ENCODE data around the gene TMBIM4. TPM values are rescaled to one million over a fixed set of nuclear protein-coding genes. Genes with fewer than 3 reads are reported as not detected.
"Not testable (repeated sequence)": the region's sequence is repeated elsewhere in the genome, so short reads cannot be mapped to it uniquely, and the experiment has no call there.

TMBIM4 gene
- total and polyA plus RNA-seq, 5 experiments from 2014 or later, result 88.2 to 335 (median 241) TPM

GRCh38 chr12:66174391-66175325 lies 4.9 kb upstream of the TMBIM4 start:
- POLR2A ChIA-PET, H3K9me3 Mint-ChIP-seq, H3K4me3 Mint-ChIP-seq, H3K27ac Mint-ChIP-seq, H3K4me1 Mint-ChIP-seq, H3K36me3 Mint-ChIP-seq, ATAC-seq: not testable (repeated sequence)
- peaks cover 0 to 15% (median 13%) of the 10 kb centered on the region in 5 donors for H3K27me3 Mint-ChIP-seq
- DNase-seq, result peak in 1 of 10 donors; percentile 58

DNA sequence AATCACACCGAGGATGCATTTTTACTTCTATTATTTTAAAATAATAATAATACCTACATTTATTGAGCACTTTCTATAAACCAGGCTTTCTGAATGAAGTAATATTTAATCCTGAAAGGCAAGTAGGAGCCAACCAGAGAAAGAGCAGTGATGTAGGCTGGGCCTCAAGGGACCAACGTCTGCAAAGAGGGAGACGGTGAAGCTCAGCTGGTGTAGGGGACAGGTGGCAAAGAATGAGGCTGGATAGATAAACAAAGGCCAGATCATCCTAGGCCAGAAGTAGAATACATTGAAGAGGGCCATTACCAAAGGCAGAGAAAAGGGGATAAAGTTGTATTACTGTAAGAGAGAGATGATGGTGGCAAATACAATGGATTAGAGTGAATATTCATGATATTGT lies 810 bp upstream of the TMBIM4 start:
- H3K27me3 Mint-ChIP-seq, result peaks cover 0 to 6% (median 5%) of the 10 kb centered on the region in 5 donors
- POLR2A ChIA-PET, result interaction anchor here (0.7 to 2.9 kb wide), 4 partner anchors 29 to 1135 kb away, joined by 4 to 59 read pairs (median 9); partner anchors contain the start of genes CAND1 and LLPH
- peak overlapping the region; percentile 93 to 98 (median 96) for H3K4me3 Mint-ChIP-seq
- H3K36me3 Mint-ChIP-seq, result peaks cover 15 to 25% (median 19%) of the 10 kb centered on the region in 3 donors
- H3K27ac Mint-ChIP-seq, result peak overlapping the region; percentile 94 to 99 (median 98)
- ATAC-seq (no peak), DNase-seq (peak in 1 of 10 donors; percentile 1)
- peaks cover 0 to 10% (median 2%) of the 10 kb centered on the region in 9 donors for H3K9me3 Mint-ChIP-seq
- H3K4me1 Mint-ChIP-seq, result peaks cover 14 to 40% (median 39%) of the 10 kb centered on the region in 4 donors

GRCh38 chr12:66168410-66168809 lies 1.4 kb downstream of the TMBIM4 start:
- peaks cover 0 to 18% (median 5%) of the 10 kb centered on the region in 9 donors for H3K9me3 Mint-ChIP-seq

GRCh38 chr12:66166561-66166960 lies 3.2 kb downstream of the TMBIM4 start:
- peaks cover 0 to 18% (median 5%) of the 10 kb centered on the region in 9 donors for H3K9me3 Mint-ChIP-seq
- peaks cover 28 to 51% (median 38%) of the 10 kb centered on the region in 3 donors for H3K36me3 Mint-ChIP-seq
- POLR2A ChIA-PET, result interaction anchor here (1.1 kb wide), 1 partner anchor 36 kb away, joined by 3 read pairs; the partner anchor contains the start of gene LLPH
- ATAC-seq (no peak), DNase-seq (no peak)
- peak overlapping the region in 2 of 10 donors; percentile 83 to 98 for H3K27ac Mint-ChIP-seq
- peaks cover 36 to 76% (median 71%) of the 10 kb centered on the region in 4 donors for H3K4me1 Mint-ChIP-seq
- peak overlapping the region in 3 of 10 donors; percentile 7 to 96 (median 93) for H3K4me3 Mint-ChIP-seq
- no peaks in the 10 kb centered on the region for H3K27me3 Mint-ChIP-seq

More at GRCh38 chr12:66168410-66168809, 1.4 kb downstream of the TMBIM4 start:
- no peak for ATAC-seq
- H3K36me3 Mint-ChIP-seq, result peaks cover 28 to 43% (median 37%) of the 10 kb centered on the region in 3 donors
- no peak for DNase-seq
- peaks cover 28 to 62% (median 56%) of the 10 kb centered on the region in 4 donors for H3K4me1 Mint-ChIP-seq
- H3K27ac Mint-ChIP-seq, result peak overlapping the region; percentile 89 to 99 (median 97)
- POLR2A ChIA-PET, result interaction anchor here (0.8 to 2.9 kb wide), 6 partner anchors 10 to 1101 kb away, joined by 4 to 59 read pairs (median 12); partner anchors contain the start of genes CAND1, HELB, IRAK3 and LLPH
- peaks cover 0 to 2% (median 0%) of the 10 kb centered on the region in 5 donors for H3K27me3 Mint-ChIP-seq
- peak overlapping the region; percentile 93 to 98 (median 96) for H3K4me3 Mint-ChIP-seq

- no peak for DNase-seq
- Mint-ChIP-seq H3K36me3 (peaks cover 30 to 63% (median 48%) of the 10 kb centered on the region in 3 donors), H3K27me3 (no peaks in the 10 kb centered on the region), H3K4me3 (peak overlapping the region in 1 of 10 donors; percentile 37), H3K4me1 (peaks cover 36 to 82% (median 66%) of the 10 kb centered on the region in 4 donors), H3K9me3 (peaks cover 0 to 18% (median 5%) of the 10 kb centered on the region in 9 donors), H3K27ac (peak overlapping the region in 3 of 10 donors; percentile 4 to 38 (median 25))
- POLR2A ChIA-PET, result no interaction called here
- ATAC-seq, result no peak
These were observed 4.7 kb downstream of the TMBIM4 start for GRCh38 chr12:66165141-66165540.

- H3K4me1 Mint-ChIP-seq, result peaks cover 40 to 87% (median 71%) of the 10 kb centered on the region in 4 donors
These were observed 5.4 kb downstream of the TMBIM4 start for GRCh38 chr12:66164349-66164821.

DNA sequence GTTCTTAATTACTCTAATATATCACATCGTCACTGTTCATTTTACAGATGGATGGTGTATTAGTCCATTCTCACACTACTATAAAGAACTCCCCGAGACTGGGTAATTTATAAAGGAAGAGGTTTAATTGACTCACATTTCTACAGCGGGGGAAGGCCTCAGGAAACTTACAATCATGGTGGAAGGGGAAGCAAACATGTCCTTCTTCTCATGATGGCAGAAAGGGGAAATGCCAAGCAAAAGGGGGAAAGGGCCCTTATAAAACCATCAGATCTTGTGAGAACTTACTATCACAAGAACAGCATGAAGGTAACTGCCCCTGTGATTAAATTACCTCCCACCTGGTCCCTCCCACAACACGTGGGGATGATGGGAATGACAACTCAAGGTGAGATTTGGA lies 6.5 kb downstream of the TMBIM4 start:
- peaks cover 0 to 18% (median 5%) of the 10 kb centered on the region in 9 donors for H3K9me3 Mint-ChIP-seq
- no peaks in the 10 kb centered on the region for H3K27me3 Mint-ChIP-seq
- DNase-seq (no peak), ATAC-seq (no peak)
- peak overlapping the region in 3 of 10 donors; percentile 3 to 36 (median 3) for H3K4me3 Mint-ChIP-seq
- POLR2A ChIA-PET, result no interaction called here
- peaks cover 34 to 87% (median 71%) of the 10 kb centered on the region in 4 donors for H3K4me1 Mint-ChIP-seq
- H3K27ac Mint-ChIP-seq, result peak overlapping the region in 4 of 10 donors; percentile 13 to 72 (median 60)
- peaks cover 38 to 78% (median 54%) of the 10 kb centered on the region in 3 donors for H3K36me3 Mint-ChIP-seq

More at GRCh38 chr12:66164349-66164821, 5.4 kb downstream of the TMBIM4 start:
- peaks cover 38 to 70% (median 56%) of the 10 kb centered on the region in 3 donors for H3K36me3 Mint-ChIP-seq
- peaks cover 0 to 18% (median 5%) of the 10 kb centered on the region in 9 donors for H3K9me3 Mint-ChIP-seq
- peak overlapping the region in 5 of 10 donors; percentile 17 to 80 (median 51) for H3K27ac Mint-ChIP-seq
- no peaks in the 10 kb centered on the region for H3K27me3 Mint-ChIP-seq
- peak overlapping the region in 4 of 10 donors; percentile 0 to 22 (median 12) for H3K4me3 Mint-ChIP-seq
- no peak for DNase-seq
- ATAC-seq, result no peak
- POLR2A ChIA-PET, result no interaction called here

GRCh38 chr12:66162701-66163100 lies 7.1 kb downstream of the TMBIM4 start:
- peaks cover 32 to 84% (median 68%) of the 10 kb centered on the region in 4 donors for H3K4me1 Mint-ChIP-seq
- POLR2A ChIA-PET, result no interaction called here

GRCh38 chr12:66160704-66161103 lies 9.1 kb downstream of the TMBIM4 start:
- Mint-ChIP-seq H3K36me3 (peaks cover 24 to 66% (median 42%) of the 10 kb centered on the region in 3 donors), H3K27me3 (no peaks in the 10 kb centered on the region), H3K27ac (peak overlapping the region in 1 of 10 donors; percentile 80), H3K9me3 (peaks cover 0 to 12% (median 4%) of the 10 kb centered on the region in 9 donors), H3K4me3 (no peak overlapping the region), H3K4me1 (peaks cover 41 to 84% (median 72%) of the 10 kb centered on the region in 4 donors)
- ATAC-seq, result no peak
- POLR2A ChIA-PET, result interaction anchor here (0.9 to 1.7 kb wide), 2 partner anchors 9 to 30 kb away, joined by 4 to 7 read pairs; partner anchors contain the start of genes LLPH and TMBIM4
- no peak for DNase-seq

More at GRCh38 chr12:66162701-66163100, 7.1 kb downstream of the TMBIM4 start:
- DNase-seq (no peak), ATAC-seq (no peak)
- H3K36me3 Mint-ChIP-seq, result peaks cover 38 to 80% (median 53%) of the 10 kb centered on the region in 3 donors
- peak overlapping the region in 2 of 10 donors; percentile 3 for H3K4me3 Mint-ChIP-seq
- peak overlapping the region in 2 of 10 donors; percentile 16 to 72 for H3K27ac Mint-ChIP-seq
- H3K9me3 Mint-ChIP-seq, result peaks cover 0 to 18% (median 5%) of the 10 kb centered on the region in 9 donors
- H3K27me3 Mint-ChIP-seq, result no peaks in the 10 kb centered on the region

DNA sequence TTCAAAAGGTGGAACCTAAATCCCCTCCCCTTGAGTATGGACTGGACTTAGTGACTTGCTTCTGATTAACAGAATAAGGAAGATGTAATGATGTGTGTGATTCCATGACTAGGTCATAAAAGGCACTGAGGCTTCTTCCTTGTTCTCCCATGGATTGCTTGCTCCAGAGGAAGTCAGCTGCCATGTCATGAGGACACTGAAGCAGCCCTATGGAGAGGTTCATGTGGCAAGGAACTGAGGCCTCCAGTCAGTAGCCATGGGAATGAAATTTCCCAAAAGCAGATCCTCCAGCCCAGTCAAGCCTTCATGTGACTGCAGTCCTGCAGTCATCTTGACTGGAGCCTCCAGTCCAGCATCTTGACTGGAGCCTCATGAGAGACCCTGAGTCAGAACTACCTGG lies 10.7 kb downstream of the TMBIM4 start:
- Mint-ChIP-seq H3K9me3 (peaks cover 0 to 2% (median 0%) of the 10 kb centered on the region in 9 donors), H3K4me1 (peaks cover 38 to 77% (median 72%) of the 10 kb centered on the region in 4 donors), H3K4me3 (no peak overlapping the region), H3K27ac (peak overlapping the region in 1 of 10 donors; percentile 13), H3K36me3 (peaks cover 11 to 57% (median 27%) of the 10 kb centered on the region in 3 donors), H3K27me3 (no peaks in the 10 kb centered on the region)
- no peak for ATAC-seq
- POLR2A ChIA-PET, result interaction anchor here (1.7 to 2.4 kb wide), 2 partner anchors 10 to 28 kb away, joined by 7 to 11 read pairs; partner anchors contain the start of genes LLPH and TMBIM4
- no peak for DNase-seq

DNA sequence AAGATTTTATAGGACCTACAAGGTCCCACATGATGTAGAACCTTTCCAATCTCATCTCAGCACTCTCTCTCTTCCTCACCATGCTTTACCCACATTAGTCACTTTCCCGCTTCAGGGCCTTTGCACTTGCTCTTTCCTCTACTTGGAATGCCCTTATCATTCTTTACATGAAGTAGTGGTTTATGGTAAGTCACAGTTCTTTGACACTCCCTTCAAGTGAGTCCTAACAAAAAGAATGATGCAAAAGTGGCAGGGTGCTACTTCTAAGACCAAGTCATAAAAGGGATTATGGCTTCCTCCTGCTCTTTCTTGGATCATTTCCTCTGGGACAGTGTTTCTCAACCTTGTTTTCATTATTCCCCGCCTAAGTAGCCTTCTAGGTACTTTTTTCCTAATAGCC lies 13.1 kb downstream of the TMBIM4 start:
- peak overlapping the region in 4 of 10 donors; percentile 20 to 53 (median 24) for H3K27ac Mint-ChIP-seq
- POLR2A ChIA-PET, result no interaction called here
- ATAC-seq, result no peak

GRCh38 chr12:66154776-66155175 lies 15.0 kb downstream of the TMBIM4 start:
- Mint-ChIP-seq H3K9me3 (no peaks in the 10 kb centered on the region), H3K27me3 (no peaks in the 10 kb centered on the region), H3K4me3 (no peak overlapping the region), H3K27ac (peak overlapping the region in 4 of 10 donors; percentile 24 to 84 (median 42)), H3K4me1 (peaks cover 26 to 58% (median 49%) of the 10 kb centered on the region in 4 donors), H3K36me3 (peaks cover 4 to 59% (median 9%) of the 10 kb centered on the region in 3 donors)
- POLR2A ChIA-PET, result no interaction called here
- DNase-seq, result no peak
- no peak for ATAC-seq

More for the DNA sequence above, 13.1 kb downstream of the TMBIM4 start:
- Mint-ChIP-seq H3K4me3 (no peak overlapping the region), H3K4me1 (peaks cover 27 to 62% (median 54%) of the 10 kb centered on the region in 4 donors), H3K9me3 (no peaks in the 10 kb centered on the region), H3K36me3 (peaks cover 9 to 58% (median 23%) of the 10 kb centered on the region in 3 donors), H3K27me3 (no peaks in the 10 kb centered on the region)
- DNase-seq, result no peak

All from naive thymus-derived CD8-positive, alpha-beta T cell (primary cell).